ENCODE data around the gene MAPRE2.

The MAPRE2 gene

GRCh38 chr18:35112696-35113095 is 71.5 kb downstream of the MAPRE2 start:
- TF ChIP-seq YY1 (IDR thresholded peaks at IDR 0.05; ENCODE audit: insufficient read depth, insufficient read length): no peak
- no peak for TF ChIP-seq ZNF274 (IDR thresholded peaks at IDR 0.05; ENCODE audit: low read depth, low read length)
- no peak for TF ChIP-seq SUZ12 (IDR thresholded peaks at IDR 0.05; ENCODE audit: extremely low read depth, insufficient read depth, insufficient read length)
- no peaks in the 10 kb centered on the region for H3K27me3 ChIP-seq (ENCODE audit: insufficient read depth, insufficient read length)
- DNase-seq (ENCODE audit: low read depth, low spot score): no peak
- H3K4me1 ChIP-seq (ENCODE audit: insufficient read depth, insufficient read length): no peaks in the 10 kb centered on the region
- no peaks in the 10 kb centered on the region for H3K9me3 ChIP-seq (ENCODE audit: insufficient read depth, low read length)
- H3K9ac ChIP-seq (ENCODE audit: insufficient read length, low read depth): no peak overlapping the region
- no peak overlapping the region for H3K4me3 ChIP-seq (ENCODE audit: insufficient read length, low read depth)
- H3K36me3 ChIP-seq (ENCODE audit: insufficient read depth, insufficient read length, low read length): no peaks in the 10 kb centered on the region

- H3K4me3 ChIP-seq (ENCODE audit: insufficient read length, low read depth): no peak overlapping the region
- no peaks in the 10 kb centered on the region for H3K36me3 ChIP-seq (ENCODE audit: insufficient read depth, insufficient read length, low read length)
- no peak overlapping the region for H3K9ac ChIP-seq (ENCODE audit: insufficient read length, low read depth)
- H3K27me3 ChIP-seq (ENCODE audit: insufficient read depth, insufficient read length): no peaks in the 10 kb centered on the region
- no peak for DNase-seq (ENCODE audit: low read depth, low spot score)
- no peaks in the 10 kb centered on the region for H3K9me3 ChIP-seq (ENCODE audit: insufficient read depth, low read length)
- peaks cover 4% of the 10 kb centered on the region for H3K4me1 ChIP-seq (ENCODE audit: insufficient read depth, insufficient read length)
- no peak for TF ChIP-seq ZNF274 (IDR thresholded peaks at IDR 0.05; ENCODE audit: low read depth, low read length)
- no peak for TF ChIP-seq YY1 (IDR thresholded peaks at IDR 0.05; ENCODE audit: insufficient read depth, insufficient read length)
Measured at GRCh38 chr18:35114305-35114704, 73.1 kb downstream of the MAPRE2 start.

GRCh38 chr18:35116784-35117318 is 75.6 kb downstream of the MAPRE2 start:
- Histone ChIP-seq H3K4me3 (ENCODE audit: insufficient read length, low read depth) (no peak overlapping the region), H3K36me3 (ENCODE audit: insufficient read depth, insufficient read length, low read length) (no peaks in the 10 kb centered on the region), H3K9me3 (ENCODE audit: insufficient read depth, low read length) (no peaks in the 10 kb centered on the region), H3K27me3 (ENCODE audit: insufficient read depth, insufficient read length) (no peaks in the 10 kb centered on the region), H3K4me1 (ENCODE audit: insufficient read depth, insufficient read length) (peaks cover 4% of the 10 kb centered on the region), H3K9ac (ENCODE audit: insufficient read length, low read depth) (no peak overlapping the region)
- DNase-seq (ENCODE audit: low read depth, low spot score): no peak
- TF ChIP-seq ZNF274 (IDR thresholded peaks at IDR 0.05; ENCODE audit: low read depth, low read length): no peak

GRCh38 chr18:35117372-35117771 is 76.2 kb downstream of the MAPRE2 start:
- no peaks in the 10 kb centered on the region for H3K9me3 ChIP-seq (ENCODE audit: insufficient read depth, low read length)
- TF ChIP-seq ZNF274 (IDR thresholded peaks at IDR 0.05; ENCODE audit: low read depth, low read length) (no peak), YY1 (IDR thresholded peaks at IDR 0.05; ENCODE audit: insufficient read depth, insufficient read length) (no peak)
- H3K36me3 ChIP-seq (ENCODE audit: insufficient read depth, insufficient read length, low read length): no peaks in the 10 kb centered on the region
- peaks cover 4% of the 10 kb centered on the region for H3K4me1 ChIP-seq (ENCODE audit: insufficient read depth, insufficient read length)
- no peaks in the 10 kb centered on the region for H3K27me3 ChIP-seq (ENCODE audit: insufficient read depth, insufficient read length)
- H3K9ac ChIP-seq (ENCODE audit: insufficient read length, low read depth): no peak overlapping the region
- DNase-seq (ENCODE audit: low read depth, low spot score): no peak
- H3K4me3 ChIP-seq (ENCODE audit: insufficient read length, low read depth): no peak overlapping the region

GRCh38 chr18:35117951-35118411 is 76.8 kb downstream of the MAPRE2 start:
- H3K9ac ChIP-seq (ENCODE audit: insufficient read length, low read depth): no peak overlapping the region
- TF ChIP-seq ZNF274 (IDR thresholded peaks at IDR 0.05; ENCODE audit: low read depth, low read length): no peak
- TF ChIP-seq SUZ12 (IDR thresholded peaks at IDR 0.05; ENCODE audit: extremely low read depth, insufficient read depth, insufficient read length): no peak
- TF ChIP-seq YY1 (IDR thresholded peaks at IDR 0.05; ENCODE audit: insufficient read depth, insufficient read length): no peak
- DNase-seq (ENCODE audit: low read depth, low spot score): no peak

GRCh38 chr18:35118641-35119040 is 77.4 kb downstream of the MAPRE2 start:
- Histone ChIP-seq H3K9ac (ENCODE audit: insufficient read length, low read depth) (no peak overlapping the region), H3K27me3 (ENCODE audit: insufficient read depth, insufficient read length) (no peaks in the 10 kb centered on the region), H3K4me1 (ENCODE audit: insufficient read depth, insufficient read length) (peaks cover 7% of the 10 kb centered on the region), H3K36me3 (ENCODE audit: insufficient read depth, insufficient read length, low read length) (no peaks in the 10 kb centered on the region), H3K9me3 (ENCODE audit: insufficient read depth, low read length) (no peaks in the 10 kb centered on the region), H3K4me3 (ENCODE audit: insufficient read length, low read depth) (no peak overlapping the region)
- TF ChIP-seq SUZ12 (IDR thresholded peaks at IDR 0.05; ENCODE audit: extremely low read depth, insufficient read depth, insufficient read length): no peak
- no peak for TF ChIP-seq YY1 (IDR thresholded peaks at IDR 0.05; ENCODE audit: insufficient read depth, insufficient read length)
- TF ChIP-seq ZNF274 (IDR thresholded peaks at IDR 0.05; ENCODE audit: low read depth, low read length): no peak
- DNase-seq (ENCODE audit: low read depth, low spot score): no peak

More at GRCh38 chr18:35117951-35118411, 76.8 kb downstream of the MAPRE2 start:
- Histone ChIP-seq H3K9me3 (ENCODE audit: insufficient read depth, low read length) (no peaks in the 10 kb centered on the region), H3K27me3 (ENCODE audit: insufficient read depth, insufficient read length) (no peaks in the 10 kb centered on the region), H3K4me1 (ENCODE audit: insufficient read depth, insufficient read length) (peaks cover 7% of the 10 kb centered on the region), H3K4me3 (ENCODE audit: insufficient read length, low read depth) (no peak overlapping the region), H3K36me3 (ENCODE audit: insufficient read depth, insufficient read length, low read length) (no peaks in the 10 kb centered on the region)

GRCh38 chr18:35121038-35121437 is 79.8 kb downstream of the MAPRE2 start:
- H3K4me3 ChIP-seq (ENCODE audit: insufficient read length, low read depth): no peak overlapping the region
- no peaks in the 10 kb centered on the region for H3K36me3 ChIP-seq (ENCODE audit: insufficient read depth, insufficient read length, low read length)
- peaks cover 7% of the 10 kb centered on the region for H3K4me1 ChIP-seq (ENCODE audit: insufficient read depth, insufficient read length)
- H3K27me3 ChIP-seq (ENCODE audit: insufficient read depth, insufficient read length): no peaks in the 10 kb centered on the region
- DNase-seq (ENCODE audit: low read depth, low spot score): no peak
- no peaks in the 10 kb centered on the region for H3K9me3 ChIP-seq (ENCODE audit: insufficient read depth, low read length)
- H3K9ac ChIP-seq (ENCODE audit: insufficient read length, low read depth): no peak overlapping the region
- TF ChIP-seq ZNF274 (IDR thresholded peaks at IDR 0.05; ENCODE audit: low read depth, low read length): no peak
- TF ChIP-seq SUZ12 (IDR thresholded peaks at IDR 0.05; ENCODE audit: extremely low read depth, insufficient read depth, insufficient read length): no peak
- TF ChIP-seq YY1 (IDR thresholded peaks at IDR 0.05; ENCODE audit: insufficient read depth, insufficient read length): no peak

- Histone ChIP-seq H3K4me1 (ENCODE audit: insufficient read depth, insufficient read length) (peaks cover 7% of the 10 kb centered on the region), H3K36me3 (ENCODE audit: insufficient read depth, insufficient read length, low read length) (no peaks in the 10 kb centered on the region), H3K9ac (ENCODE audit: insufficient read length, low read depth) (no peak overlapping the region), H3K4me3 (ENCODE audit: insufficient read length, low read depth) (no peak overlapping the region), H3K9me3 (ENCODE audit: insufficient read depth, low read length) (no peaks in the 10 kb centered on the region), H3K27me3 (ENCODE audit: insufficient read depth, insufficient read length) (no peaks in the 10 kb centered on the region)
- no peak for TF ChIP-seq YY1 (IDR thresholded peaks at IDR 0.05; ENCODE audit: insufficient read depth, insufficient read length)
- TF ChIP-seq SUZ12 (IDR thresholded peaks at IDR 0.05; ENCODE audit: extremely low read depth, insufficient read depth, insufficient read length): no peak
- TF ChIP-seq ZNF274 (IDR thresholded peaks at IDR 0.05; ENCODE audit: low read depth, low read length): no peak
- no peak for DNase-seq (ENCODE audit: low read depth, low spot score)
Measured at GRCh38 chr18:35121531-35121930, 80.3 kb downstream of the MAPRE2 start.

All from NT2/D1 (cell line).